ACC112 (cell line): ENCODE measurements around the gene EML6.
"Not testable (repeated sequence)": the region's sequence is repeated elsewhere in the genome, so short reads cannot be mapped to it uniquely, and the experiment has no call there.

ENCODE experiments used
- H2AFZ ChIP-seq: fragments of 200-600 bp; sonication (generic); one replicate; pipeline ENCODE4 v1.6.0; 2017; ENCODE audit warnings: antibody characterized with exemption, low read length; ENCODE audit not compliant: unreplicated experiment
- H3K27ac ChIP-seq: fragments of 200-600 bp; sonication (generic); 2 replicates; pipeline ENCODE4 v1.5.1; 2014; ENCODE audit warnings: low read depth, mild to moderate bottlenecking, antibody characterized with exemption, low read length, moderate library complexity
- H3K27me3 ChIP-seq: fragments of 200-600 bp; sonication (generic); 2 replicates; pipeline ENCODE4 v1.6.1; 2014; ENCODE audit warnings: mild to moderate bottlenecking, antibody characterized with exemption, low read length, moderate library complexity, mixed read lengths; ENCODE audit not compliant: insufficient read depth
- H3K36me3 ChIP-seq: fragments of 200-600 bp; sonication (generic); 2 replicates; pipeline ENCODE4 v1.6.1; 2016; ENCODE audit warnings: mild to moderate bottlenecking, antibody characterized with exemption, low read length, moderate library complexity, mixed read lengths; ENCODE audit not compliant: insufficient read depth
- H3K4me1 ChIP-seq: fragments of 200-600 bp; sonication (generic); one replicate; pipeline ENCODE4 v1.6.1; 2016; ENCODE audit warnings: low read length, mixed read lengths; ENCODE audit not compliant: insufficient read depth, unreplicated experiment, control insufficient read depth
- H3K4me3 ChIP-seq: fragments of 200-600 bp; sonication (generic); 2 replicates; pipeline ENCODE4 v1.5.1; 2014; ENCODE audit warnings: mild to moderate bottlenecking, low read depth, low read length
- H3K79me2 ChIP-seq: fragments of 200-600 bp; sonication (generic); one replicate; pipeline ENCODE4 v1.6.0; 2016; ENCODE audit warnings: low read length; ENCODE audit not compliant: control insufficient read depth, unreplicated experiment, insufficient read depth

Gene EML6

DNA sequence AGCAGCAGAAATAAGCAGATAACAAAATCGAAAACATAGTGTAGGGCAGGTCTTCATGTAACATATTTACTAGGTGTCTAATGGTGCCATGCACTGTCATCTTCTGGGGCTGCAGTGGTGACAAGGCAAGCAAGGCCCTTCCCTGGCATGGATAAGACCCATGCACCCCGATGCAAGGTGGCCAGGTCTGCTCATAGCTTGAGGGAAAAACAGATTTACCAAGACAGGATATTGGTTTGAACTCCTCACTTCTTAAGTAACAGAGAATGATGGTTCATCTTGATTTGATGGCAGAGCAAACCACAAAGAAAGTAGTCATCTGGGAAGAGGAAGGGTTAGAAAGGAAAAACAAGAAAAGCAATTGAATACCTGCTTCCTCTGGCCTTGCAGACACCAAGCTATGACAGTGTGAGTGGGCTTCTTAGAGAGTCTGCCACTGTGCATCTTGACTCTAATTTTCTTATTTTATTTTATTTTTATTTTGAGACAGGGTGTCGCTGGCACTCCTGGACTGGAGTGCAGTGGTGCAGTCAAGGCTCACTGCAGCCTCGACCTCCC lies 35.8 kb upstream of the EML6 start:
- H3K4me3 ChIP-seq = no peak overlapping the region
- no peaks in the 10 kb centered on the region for H3K4me1 ChIP-seq
- H2AFZ ChIP-seq = no peak overlapping the region
- no peaks in the 10 kb centered on the region for H3K27me3 ChIP-seq
- H3K27ac ChIP-seq = no peak overlapping the region
- no peaks in the 10 kb centered on the region for H3K36me3 ChIP-seq
- H3K79me2 ChIP-seq = no peaks in the 10 kb centered on the region

DNA sequence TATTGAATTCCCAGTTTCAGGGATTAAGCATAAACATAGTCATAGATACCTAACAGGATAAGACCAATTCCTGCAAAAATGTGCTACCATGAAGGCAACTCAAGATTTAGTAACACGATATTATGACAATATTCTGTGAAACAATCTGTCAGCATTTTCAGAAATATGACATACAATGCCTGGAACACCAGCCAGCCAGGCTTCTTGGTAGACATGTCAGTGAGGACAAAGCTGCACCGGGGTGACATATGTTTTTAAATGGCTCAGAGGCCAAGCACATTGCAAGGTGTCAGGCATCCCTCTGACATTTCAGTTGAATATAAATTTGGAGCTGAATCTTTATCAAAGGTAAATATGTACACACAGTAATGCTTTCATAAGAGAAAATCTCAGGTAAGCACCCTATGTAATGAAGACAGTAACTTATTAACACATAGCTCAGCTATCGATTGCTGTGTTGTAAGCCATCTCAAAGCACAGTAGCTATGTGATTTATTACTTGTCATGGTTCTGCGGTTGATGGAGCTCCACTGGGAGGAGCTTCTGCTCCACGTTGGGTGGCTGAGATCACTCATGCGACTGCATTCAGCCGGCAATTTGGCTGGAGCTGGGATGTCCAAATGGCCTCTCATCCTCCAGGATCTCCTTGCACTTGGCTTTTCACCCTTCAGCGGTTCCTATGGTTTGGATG lies 31.9 kb upstream of the EML6 start:
- Histone ChIP-seq H3K4me1 (no peaks in the 10 kb centered on the region), H3K36me3 (no peaks in the 10 kb centered on the region), H3K4me3 (no peak overlapping the region), H3K27me3 (no peaks in the 10 kb centered on the region), H3K79me2 (no peaks in the 10 kb centered on the region), H2AFZ (no peak overlapping the region), H3K27ac (no peak overlapping the region)

DNA sequence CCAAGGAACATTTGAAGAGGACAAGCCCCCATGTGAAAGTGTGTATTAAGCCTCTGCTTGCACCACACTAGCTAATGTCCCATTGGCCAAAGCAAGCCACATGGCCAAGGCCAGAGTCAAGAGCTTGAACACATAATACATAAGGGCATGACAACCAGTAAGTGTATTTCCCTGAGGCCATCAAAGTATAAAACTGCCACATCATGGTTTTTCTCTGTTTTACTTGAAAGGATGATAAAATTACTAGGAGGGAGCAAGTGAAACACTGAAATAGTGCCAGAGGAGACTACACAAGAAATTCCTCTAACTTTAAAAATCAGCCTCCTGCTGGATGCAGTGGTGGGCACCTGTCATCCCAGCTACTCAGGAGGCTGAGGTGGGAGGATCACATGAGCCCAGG lies 30.9 kb upstream of the EML6 start:
- Histone ChIP-seq H3K27me3 (no peaks in the 10 kb centered on the region), H3K79me2 (no peaks in the 10 kb centered on the region), H3K27ac (no peak overlapping the region), H2AFZ (no peak overlapping the region), H3K4me3 (no peak overlapping the region), H3K36me3 (no peaks in the 10 kb centered on the region), H3K4me1 (no peaks in the 10 kb centered on the region)

DNA sequence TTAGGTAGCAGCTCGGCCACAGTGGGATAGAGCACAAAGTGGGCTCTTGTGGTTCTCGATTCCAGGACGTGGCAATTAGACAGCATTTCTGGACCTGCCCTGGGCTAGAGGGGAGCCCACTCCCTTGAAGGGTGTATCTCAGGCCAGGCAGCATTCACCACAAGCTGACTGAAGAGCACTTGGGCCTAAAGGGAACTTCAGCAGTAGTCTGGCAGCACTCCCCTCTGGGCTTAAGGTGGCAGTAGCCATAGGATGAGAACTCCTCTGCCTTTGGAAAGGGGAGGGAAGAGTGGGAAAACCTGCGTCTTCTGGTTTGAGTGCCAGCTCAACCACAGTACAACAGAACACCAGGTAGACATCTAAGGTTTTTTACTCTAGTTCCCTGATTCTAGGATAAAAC lies 28.1 kb upstream of the EML6 start:
- Histone ChIP-seq H2AFZ (no peak overlapping the region), H3K4me3 (no peak overlapping the region), H3K27ac (no peak overlapping the region), H3K36me3 (no peaks in the 10 kb centered on the region), H3K27me3 (no peaks in the 10 kb centered on the region), H3K4me1 (no peaks in the 10 kb centered on the region), H3K79me2 (no peaks in the 10 kb centered on the region)

DNA sequence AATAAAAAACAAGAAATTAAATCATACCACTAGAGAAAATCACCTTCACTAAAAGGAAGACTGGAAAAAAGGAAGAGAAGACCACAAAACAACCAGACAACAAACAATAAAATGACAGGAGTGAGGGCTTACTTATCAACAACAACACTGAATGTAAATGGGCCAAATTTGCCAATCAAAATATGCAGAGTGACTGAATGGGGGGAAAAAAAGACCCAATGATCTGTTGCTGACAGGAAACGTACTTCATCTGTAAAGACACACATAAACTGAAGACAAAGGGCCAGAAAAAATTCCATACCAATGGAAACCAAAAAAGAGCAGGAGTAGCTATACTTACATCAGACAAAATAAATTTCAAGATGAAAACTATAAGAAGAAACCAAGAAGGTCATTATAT lies 25.5 kb upstream of the EML6 start:
- Histone ChIP-seq H3K36me3 (no peaks in the 10 kb centered on the region), H3K4me3 (no peak overlapping the region), H3K4me1 (no peaks in the 10 kb centered on the region), H3K27me3 (no peaks in the 10 kb centered on the region), H2AFZ (no peak overlapping the region), H3K27ac (no peak overlapping the region), H3K79me2 (no peaks in the 10 kb centered on the region)

DNA sequence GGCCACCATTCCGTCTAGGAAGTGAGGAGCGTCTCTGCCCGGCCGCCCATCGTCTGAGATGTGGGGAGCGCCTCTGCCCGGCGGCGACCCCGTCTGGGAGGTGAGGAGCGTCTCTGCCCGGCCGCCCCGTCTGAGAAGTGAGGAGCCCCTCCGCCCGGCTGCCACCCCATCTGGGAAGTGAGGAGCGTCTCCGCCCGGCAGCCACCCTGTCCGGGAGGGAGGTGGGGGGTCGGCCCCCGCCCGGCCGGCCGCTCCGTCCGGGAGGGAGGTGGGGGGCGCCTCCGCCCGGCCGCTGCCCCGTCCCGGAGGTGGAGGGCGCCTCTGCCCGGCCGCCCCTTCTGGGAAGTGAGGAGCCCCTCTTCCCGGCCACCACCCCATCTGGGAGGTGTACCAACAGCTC lies 24.5 kb upstream of the EML6 start:
- H3K79me2 ChIP-seq, H3K4me3 ChIP-seq, H3K27ac ChIP-seq, H3K4me1 ChIP-seq, H2AFZ ChIP-seq, H3K27me3 ChIP-seq, H3K36me3 ChIP-seq: not testable (repeated sequence)

DNA sequence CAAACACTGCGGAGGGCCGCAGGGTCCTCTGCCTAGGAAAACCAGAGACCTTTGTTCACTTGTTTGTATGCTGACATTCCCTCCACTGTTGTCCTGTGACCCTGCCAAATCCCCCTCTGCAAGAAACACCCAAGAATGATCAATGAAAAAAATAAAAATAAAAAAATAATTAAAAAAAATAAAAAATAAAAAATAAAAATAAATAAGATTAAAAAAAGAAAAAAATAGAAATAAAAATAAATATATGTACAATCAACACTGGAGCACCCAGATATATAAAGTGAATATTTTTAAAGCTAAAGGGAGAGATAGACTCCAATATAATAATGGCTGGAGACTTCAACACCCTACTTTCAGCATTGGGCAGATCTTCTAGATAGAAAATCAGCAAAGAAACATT lies 23.8 kb upstream of the EML6 start:
- Histone ChIP-seq H3K4me3 (no peak overlapping the region), H3K27ac (no peak overlapping the region), H3K27me3 (no peaks in the 10 kb centered on the region), H2AFZ (no peak overlapping the region), H3K79me2 (no peaks in the 10 kb centered on the region), H3K4me1 (no peaks in the 10 kb centered on the region), H3K36me3 (no peaks in the 10 kb centered on the region)

DNA sequence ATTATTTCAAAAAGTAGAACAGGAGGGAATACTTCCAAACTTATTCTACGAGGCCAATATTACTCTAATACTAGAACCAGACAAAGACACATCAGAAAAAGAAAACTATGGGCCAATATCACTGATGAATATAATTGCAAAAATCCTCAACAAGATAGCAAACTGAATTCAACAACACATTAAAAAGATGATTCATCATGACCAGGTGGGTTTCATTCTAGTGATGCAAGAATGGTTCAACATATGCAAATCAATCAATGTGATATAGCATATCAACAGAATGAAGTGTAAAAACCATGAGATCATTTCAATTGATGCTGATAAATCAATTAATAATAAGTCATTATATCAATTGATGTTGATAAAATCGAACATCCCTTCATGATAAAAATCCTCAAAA lies 22.4 kb upstream of the EML6 start:
- H3K79me2 ChIP-seq = no peaks in the 10 kb centered on the region
- no peaks in the 10 kb centered on the region for H3K36me3 ChIP-seq
- H3K27ac ChIP-seq = no peak overlapping the region
- H2AFZ ChIP-seq = no peak overlapping the region
- no peak overlapping the region for H3K4me3 ChIP-seq
- no peaks in the 10 kb centered on the region for H3K4me1 ChIP-seq
- H3K27me3 ChIP-seq = no peaks in the 10 kb centered on the region

DNA sequence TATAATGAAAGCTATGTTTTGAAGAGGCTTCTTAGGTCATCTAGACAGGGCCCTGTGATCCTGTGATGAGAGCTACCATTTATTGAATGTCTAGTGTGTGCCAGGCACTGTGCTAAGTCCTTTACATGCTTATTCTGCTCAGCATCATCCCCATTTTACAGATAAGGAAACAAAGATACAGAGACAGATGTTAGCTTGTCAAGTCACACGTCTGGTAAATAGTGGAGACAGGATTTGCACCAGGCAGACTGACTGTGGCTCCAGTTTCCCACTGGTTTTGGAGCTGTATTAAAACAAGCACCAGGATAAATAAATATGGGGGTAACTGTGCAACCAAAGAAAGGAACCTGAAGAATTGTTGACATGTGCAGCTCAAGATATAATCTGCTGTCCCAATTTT lies 19.2 kb upstream of the EML6 start:
- no peaks in the 10 kb centered on the region for H3K79me2 ChIP-seq
- H3K27me3 ChIP-seq = no peaks in the 10 kb centered on the region
- H3K4me1 ChIP-seq = no peaks in the 10 kb centered on the region
- H3K36me3 ChIP-seq = no peaks in the 10 kb centered on the region
- no peak overlapping the region for H3K4me3 ChIP-seq
- no peak overlapping the region for H3K27ac ChIP-seq
- no peak overlapping the region for H2AFZ ChIP-seq

DNA sequence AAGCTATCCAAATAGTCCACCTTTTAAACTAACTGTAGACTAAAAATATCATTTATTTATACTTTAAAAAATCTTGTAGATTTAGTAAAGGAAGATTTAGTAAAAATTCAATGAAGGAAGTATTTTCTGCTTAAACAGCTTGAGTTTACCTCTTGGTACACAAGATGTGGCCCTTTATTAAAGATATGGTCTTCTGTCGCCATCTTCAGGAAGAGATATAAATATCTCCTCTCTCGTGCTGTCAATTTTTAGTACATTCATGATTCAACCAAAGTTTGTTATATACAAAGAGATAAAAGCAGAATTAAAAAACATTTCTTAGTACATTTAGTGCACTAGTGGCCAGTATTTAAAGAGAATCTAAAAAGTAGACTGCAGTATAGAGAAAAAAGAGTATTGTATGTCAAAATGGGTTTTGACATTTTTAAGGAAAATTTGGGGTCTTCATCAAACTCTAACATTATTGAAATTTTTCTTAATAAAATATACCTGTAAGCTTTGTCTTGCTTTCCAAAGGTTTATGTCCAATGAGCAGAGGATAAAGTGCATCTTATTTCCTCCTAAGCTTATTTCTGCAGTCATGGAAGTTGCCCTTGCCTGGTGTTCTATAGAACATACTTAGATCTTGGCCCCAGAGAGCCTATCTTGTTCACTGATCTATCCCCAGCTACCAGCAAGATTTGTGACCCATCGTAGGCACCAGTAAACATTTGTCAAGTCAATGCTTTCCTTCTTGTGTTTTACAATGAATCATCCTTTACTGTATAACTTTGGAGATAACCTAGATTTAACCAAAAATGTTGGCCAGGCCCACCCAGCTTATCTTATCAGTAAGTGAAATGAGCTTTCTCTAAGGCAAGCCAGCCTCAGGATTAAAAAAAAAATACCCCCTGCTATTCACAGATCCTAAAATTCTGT lies 18.5 kb upstream of the EML6 start:
- Histone ChIP-seq H3K4me3 (no peak overlapping the region), H2AFZ (no peak overlapping the region), H3K36me3 (no peaks in the 10 kb centered on the region), H3K27me3 (no peaks in the 10 kb centered on the region), H3K79me2 (no peaks in the 10 kb centered on the region), H3K4me1 (no peaks in the 10 kb centered on the region), H3K27ac (no peak overlapping the region)

DNA sequence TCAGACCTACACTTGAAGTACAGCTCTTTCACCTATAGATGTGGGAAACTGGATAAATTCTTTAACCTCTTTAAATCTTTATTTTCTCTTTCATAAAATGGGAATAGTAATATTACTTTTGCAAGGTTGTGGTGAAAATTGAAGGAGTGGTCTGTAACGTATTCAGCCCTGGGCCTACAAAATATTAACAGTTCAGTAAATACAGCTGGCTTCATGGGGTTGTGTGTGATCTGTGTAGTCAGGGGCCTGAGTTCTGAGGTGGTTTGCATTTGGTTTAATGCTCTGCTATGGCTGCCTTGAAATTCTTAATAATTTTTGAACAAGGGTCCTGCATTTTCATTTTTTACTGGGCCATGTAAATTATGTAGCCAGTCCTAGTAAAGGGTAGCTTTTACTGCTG lies 16.8 kb upstream of the EML6 start:
- Histone ChIP-seq H3K79me2 (no peaks in the 10 kb centered on the region), H2AFZ (no peak overlapping the region), H3K27me3 (no peaks in the 10 kb centered on the region), H3K4me3 (no peak overlapping the region), H3K4me1 (no peaks in the 10 kb centered on the region), H3K27ac (no peak overlapping the region), H3K36me3 (no peaks in the 10 kb centered on the region)
